ENCODE results near the gene BBIP1.

Gene BBIP1

GRCh38 chr10:110918643-110919348 is at the start of gene BBIP1:
Gene BBIP1, minus strand, starts transcription at chr10:110919180. Its CDS starts 1,023 bp downstream, at chr10:110918157.
- no peak for DNase-seq (ENCODE audit: low spot score)

GRCh38 chr10:110967645-110968044 is 48.7 kb upstream of the BBIP1 start:
- no peak for DNase-seq (ENCODE audit: low spot score)

GRCh38 chr10:110967009-110967630 is 48.1 kb upstream of the BBIP1 start:
- no peak for DNase-seq (ENCODE audit: low spot score)

- DNase-seq (ENCODE audit: low spot score), result no peak
Measured at GRCh38 chr10:110966146-110966545, 47.2 kb upstream of the BBIP1 start.

GRCh38 chr10:110965216-110965615 is 46.2 kb upstream of the BBIP1 start:
- no peak for DNase-seq (ENCODE audit: low spot score)

- no peak for DNase-seq (ENCODE audit: low spot score)
Measured at GRCh38 chr10:110964681-110965080, 45.7 kb upstream of the BBIP1 start.

- no peak for DNase-seq (ENCODE audit: low spot score)
Measured at GRCh38 chr10:110963162-110963561, 44.2 kb upstream of the BBIP1 start.

GRCh38 chr10:110962443-110962842 is 43.5 kb upstream of the BBIP1 start:
- no peak for DNase-seq (ENCODE audit: low spot score)

- DNase-seq (ENCODE audit: low spot score), result no peak
Measured at GRCh38 chr10:110960333-110960712, 41.3 kb upstream of the BBIP1 start.

- DNase-seq (ENCODE audit: low spot score), result no peak
Measured at GRCh38 chr10:110959379-110960332, 40.7 kb upstream of the BBIP1 start.

- DNase-seq (ENCODE audit: low spot score), result no peak
Measured at GRCh38 chr10:110957606-110958005, 38.6 kb upstream of the BBIP1 start.

GRCh38 chr10:110951381-110951780 is 32.4 kb upstream of the BBIP1 start:
- DNase-seq (ENCODE audit: low spot score), result no peak

GRCh38 chr10:110947061-110947595 is 28.1 kb upstream of the BBIP1 start:
- no peak for DNase-seq (ENCODE audit: low spot score)

- no peak for DNase-seq (ENCODE audit: low spot score)
Measured at GRCh38 chr10:110946496-110946895, 27.5 kb upstream of the BBIP1 start.

GRCh38 chr10:110944792-110945396 is 25.9 kb upstream of the BBIP1 start:
- no peak for DNase-seq (ENCODE audit: low spot score)

- no peak for DNase-seq (ENCODE audit: low spot score)
Measured at GRCh38 chr10:110939419-110939818, 20.4 kb upstream of the BBIP1 start.

GRCh38 chr10:110936757-110937156 is 17.8 kb upstream of the BBIP1 start:
- no peak for DNase-seq (ENCODE audit: low spot score)

- DNase-seq (ENCODE audit: low spot score), result no peak
Measured at GRCh38 chr10:110932505-110933180, 13.7 kb upstream of the BBIP1 start.

- no peak for DNase-seq (ENCODE audit: low spot score)
Measured at GRCh38 chr10:110931769-110932381, 12.9 kb upstream of the BBIP1 start.

GRCh38 chr10:110927461-110927860 is 8.5 kb upstream of the BBIP1 start:
- DNase-seq (ENCODE audit: low spot score), result no peak
